GM10266 (cell line): ENCODE results near the gene PTPRJ.
"Not testable (repeated sequence)": the region's sequence is repeated elsewhere in the genome, so short reads cannot be mapped to it uniquely, and the experiment has no call there.

Source experiments
- DNase-seq: peaks from one replicate; pipeline ENCODE4 v3.0.0; 2012; ENCODE audit errors: extremely low spot score
- TF ChIP-seq, protein P1 (sequence below): IDR thresholded peaks from 2 replicates; pipeline ENCODE4 v1.5.1; 2012; ENCODE audit warnings: mild to moderate bottlenecking, low read depth; ENCODE audit not compliant: control insufficient read depth, insufficient read depth; ENCODE audit errors: missing control alignments

The PTPRJ gene

GRCh38 chr11:47944632-47945031, 35.7 kb upstream of the PTPRJ start:
- TF ChIP-seq, protein P1, sequence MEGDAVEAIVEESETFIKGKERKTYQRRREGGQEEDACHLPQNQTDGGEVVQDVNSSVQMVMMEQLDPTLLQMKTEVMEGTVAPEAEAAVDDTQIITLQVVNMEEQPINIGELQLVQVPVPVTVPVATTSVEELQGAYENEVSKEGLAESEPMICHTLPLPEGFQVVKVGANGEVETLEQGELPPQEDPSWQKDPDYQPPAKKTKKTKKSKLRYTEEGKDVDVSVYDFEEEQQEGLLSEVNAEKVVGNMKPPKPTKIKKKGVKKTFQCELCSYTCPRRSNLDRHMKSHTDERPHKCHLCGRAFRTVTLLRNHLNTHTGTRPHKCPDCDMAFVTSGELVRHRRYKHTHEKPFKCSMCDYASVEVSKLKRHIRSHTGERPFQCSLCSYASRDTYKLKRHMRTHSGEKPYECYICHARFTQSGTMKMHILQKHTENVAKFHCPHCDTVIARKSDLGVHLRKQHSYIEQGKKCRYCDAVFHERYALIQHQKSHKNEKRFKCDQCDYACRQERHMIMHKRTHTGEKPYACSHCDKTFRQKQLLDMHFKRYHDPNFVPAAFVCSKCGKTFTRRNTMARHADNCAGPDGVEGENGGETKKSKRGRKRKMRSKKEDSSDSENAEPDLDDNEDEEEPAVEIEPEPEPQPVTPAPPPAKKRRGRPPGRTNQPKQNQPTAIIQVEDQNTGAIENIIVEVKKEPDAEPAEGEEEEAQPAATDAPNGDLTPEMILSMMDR: no peak
- no peak for DNase-seq

GRCh38 chr11:47946682-47947559, 33.4 kb upstream of the PTPRJ start:
- no peak for DNase-seq
- TF ChIP-seq, protein P1: no peak

DNA sequence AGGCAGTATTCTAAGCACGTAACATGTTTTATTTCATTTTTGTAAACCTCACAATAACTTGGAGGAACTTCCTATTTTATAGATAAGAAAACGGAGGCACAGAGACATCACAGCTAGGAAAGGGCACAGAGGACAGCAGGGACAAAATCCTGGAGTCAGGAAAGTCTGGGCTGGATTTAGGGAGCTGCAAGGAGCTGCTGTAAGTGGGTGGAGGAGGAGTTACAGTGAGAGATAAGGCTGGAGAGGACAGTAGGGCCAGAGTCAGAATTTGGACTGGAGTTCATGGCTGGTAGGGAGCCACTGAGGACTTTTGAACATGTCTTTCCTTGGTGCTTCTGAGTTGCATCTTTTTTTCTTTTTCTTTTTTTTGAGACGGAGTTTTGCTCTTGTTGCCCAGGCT, 32.2 kb upstream of the PTPRJ start:
- DNase-seq: no peak
- TF ChIP-seq, protein P1: no peak

GRCh38 chr11:47949001-47949675, 31.2 kb upstream of the PTPRJ start:
- DNase-seq: not testable (repeated sequence)

- no peak for DNase-seq
- TF ChIP-seq, protein P1: no peak
These were observed 30.0 kb upstream of the PTPRJ start for GRCh38 chr11:47950396-47950795.

- DNase-seq: not testable (repeated sequence)
These were observed 28.9 kb upstream of the PTPRJ start for GRCh38 chr11:47951504-47951903.

- TF ChIP-seq, protein P1: no peak
- DNase-seq: no peak
These were observed 25.2 kb upstream of the PTPRJ start for GRCh38 chr11:47955061-47955755.

GRCh38 chr11:47960015-47960414, 20.3 kb upstream of the PTPRJ start:
- no peak for DNase-seq
- TF ChIP-seq, protein P1: no peak
